Glomerular endothelial cell (primary cell): ENCODE data around the gene ADARB1. TPM values are rescaled to one million over a fixed set of nuclear protein-coding genes. Genes with fewer than 3 reads are reported as not detected.

ENCODE experiments used
- DNase-seq: peaks from one replicate; pipeline ENCODE4 v3.0.0-alpha.2; 2011; ENCODE audit warnings: low read depth, low spot score; ENCODE audit errors: extremely low read depth
- total RNA-seq: library from RNA; depleted of rRNA; stranded (reverse); fragments of >200 nt; gene quantifications from 2 replicates; pipeline ENCODE4 v1.2.3, GENCODE V29; 2015

ADARB1 gene
- total RNA-seq, 1 donor from 2014 or later: 29.8 TPM

- no peak for DNase-seq
Measured at GRCh38 chr21:45146801-45147200, 72.4 kb downstream of the ADARB1 start.

- DNase-seq: no peak
Measured at GRCh38 chr21:45147473-45148315, 73.3 kb downstream of the ADARB1 start.

DNA sequence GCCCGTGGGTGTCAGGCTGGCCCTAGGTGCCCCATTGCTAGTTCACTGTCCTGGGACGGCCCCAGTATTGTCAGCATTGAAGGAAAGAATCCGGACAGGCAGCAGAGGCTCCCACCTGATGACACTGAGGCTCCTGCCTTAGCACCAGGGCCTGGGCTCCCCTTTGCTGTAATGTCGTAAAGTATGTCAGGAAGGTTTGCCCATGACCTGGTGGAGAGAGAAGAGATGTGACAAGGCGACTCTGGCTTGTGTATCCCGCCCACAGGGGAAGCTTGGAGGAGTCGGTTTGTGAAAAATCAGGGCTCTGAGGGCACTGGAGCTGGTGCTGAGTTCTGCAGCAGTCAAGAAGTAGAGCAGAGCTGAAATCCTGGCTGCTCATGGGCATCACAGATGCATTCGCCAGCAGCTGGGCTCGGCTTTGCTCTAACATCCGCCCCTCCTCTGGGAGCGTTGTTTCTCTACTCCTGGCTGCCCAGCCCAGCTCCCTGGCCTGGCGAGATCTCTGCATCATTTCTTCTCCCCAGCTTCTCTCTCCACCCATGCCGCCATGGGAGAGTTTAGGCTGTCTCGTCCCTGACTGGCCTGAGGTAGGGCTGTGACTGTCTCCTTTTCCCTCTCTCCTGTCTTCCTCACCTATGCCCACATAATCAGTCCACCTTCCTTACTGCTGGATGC is 74.1 kb downstream of the ADARB1 start:
- no peak for DNase-seq

DNA sequence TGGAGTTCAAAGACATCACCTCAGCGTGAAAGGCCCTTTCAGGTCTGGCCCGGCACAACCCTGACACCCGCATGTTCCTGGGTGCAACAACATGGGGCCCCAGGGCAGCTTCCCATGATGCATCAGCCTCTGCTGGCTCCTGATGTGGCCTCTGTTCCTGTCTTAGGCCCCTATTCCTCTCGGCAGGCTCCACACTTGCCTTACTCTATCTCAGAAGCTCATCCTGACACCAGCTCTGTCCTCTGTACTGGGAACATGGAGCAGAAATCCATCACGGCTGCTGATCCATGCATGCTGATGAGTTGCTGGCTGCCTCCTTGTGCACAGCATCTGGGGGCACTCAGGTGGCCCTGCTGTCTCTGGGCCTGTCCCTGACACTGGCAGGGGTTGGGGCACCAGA is 74.6 kb downstream of the ADARB1 start:
- no peak for DNase-seq

- no peak for DNase-seq
Measured at GRCh38 chr21:45150638-45151131, 76.3 kb downstream of the ADARB1 start.

- DNase-seq: no peak
Measured at GRCh38 chr21:45151445-45152160, 77.2 kb downstream of the ADARB1 start.

DNA sequence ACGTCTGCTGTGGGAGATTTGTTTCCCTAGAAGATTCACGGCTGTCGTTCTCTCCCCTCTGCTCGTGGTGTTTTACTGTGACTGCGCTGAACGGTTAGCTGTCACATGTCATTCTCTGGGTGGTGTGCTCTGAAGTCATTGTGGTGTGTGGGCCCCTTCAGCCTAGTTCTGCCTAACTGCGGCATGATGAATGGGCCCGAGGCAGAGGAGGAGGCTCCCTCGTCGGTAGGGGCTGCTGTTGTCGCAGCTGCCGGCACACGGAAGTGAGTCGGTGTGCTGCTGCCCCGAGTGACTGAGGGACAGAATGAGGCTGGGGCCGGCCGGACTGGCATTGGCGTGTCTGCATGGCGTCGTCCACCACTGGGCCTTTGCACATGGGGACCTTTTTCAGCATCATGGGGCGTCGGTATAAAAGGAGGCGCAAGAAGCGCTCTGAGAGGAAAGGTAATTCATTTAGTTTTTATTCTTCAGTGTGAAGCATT is 77.9 kb downstream of the ADARB1 start:
- DNase-seq: no peak

GRCh38 chr21:45153358-45154318 is 79.3 kb downstream of the ADARB1 start:
- DNase-seq: no peak

GRCh38 chr21:45154511-45155508 is 80.4 kb downstream of the ADARB1 start:
- no peak for DNase-seq

DNA sequence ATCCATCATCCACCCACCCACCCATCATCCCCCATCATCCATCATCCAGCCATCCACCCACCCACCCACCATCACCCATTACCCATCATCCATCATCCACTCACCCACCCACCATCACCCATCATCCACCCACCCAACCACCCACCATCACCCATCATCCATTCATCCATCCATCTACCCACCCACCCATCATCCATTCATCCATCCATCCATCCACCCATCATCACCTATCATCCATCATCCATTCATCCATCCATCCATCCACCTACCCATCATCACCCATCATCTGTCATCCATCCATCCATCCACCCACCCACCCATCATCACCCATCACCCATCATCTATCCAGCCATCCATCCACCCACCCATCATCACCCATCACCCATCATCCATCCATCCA is 81.5 kb downstream of the ADARB1 start:
- DNase-seq: no peak

DNA sequence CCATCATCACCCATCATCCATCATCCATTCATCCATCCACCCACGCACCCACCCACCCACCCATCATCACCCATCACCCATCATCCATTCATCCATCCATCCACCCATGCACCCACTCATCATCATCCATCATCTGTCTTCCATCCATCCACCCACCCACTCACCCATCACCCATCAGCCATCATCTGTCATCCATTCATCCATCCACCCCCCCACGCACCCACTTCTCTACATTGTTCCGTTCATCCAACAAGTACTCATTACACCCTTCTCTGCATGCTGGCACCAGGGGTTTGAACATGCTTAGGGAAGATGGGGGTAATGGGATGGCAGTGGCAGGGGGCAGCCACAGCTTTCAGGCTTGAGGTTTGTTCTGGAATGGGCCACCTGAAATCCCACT is 82.1 kb downstream of the ADARB1 start:
- no peak for DNase-seq

DNA sequence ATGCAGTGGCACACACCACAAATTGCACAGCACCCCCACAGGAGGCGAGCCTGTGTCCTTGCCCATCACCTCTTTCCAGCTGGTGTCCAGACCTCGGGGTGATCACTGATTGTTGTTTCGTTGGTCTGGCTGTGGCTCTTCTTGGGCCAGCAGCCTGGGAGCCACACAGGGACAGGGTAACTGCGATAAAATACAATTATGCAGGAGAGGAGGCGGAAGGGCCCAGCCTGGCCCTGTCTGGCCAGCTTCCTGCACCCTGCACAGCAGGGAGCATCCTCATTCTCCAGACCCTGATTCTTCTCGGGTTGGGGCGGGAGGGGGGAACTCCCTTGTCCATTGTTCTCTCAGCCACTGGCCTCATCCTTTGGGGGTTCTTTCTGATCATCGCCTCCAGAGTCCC is 83.6 kb downstream of the ADARB1 start:
- DNase-seq: no peak

GRCh38 chr21:45158491-45159423 is 84.4 kb downstream of the ADARB1 start:
- DNase-seq: no peak

GRCh38 chr21:45160198-45160597 is 85.8 kb downstream of the ADARB1 start:
- no peak for DNase-seq

DNA sequence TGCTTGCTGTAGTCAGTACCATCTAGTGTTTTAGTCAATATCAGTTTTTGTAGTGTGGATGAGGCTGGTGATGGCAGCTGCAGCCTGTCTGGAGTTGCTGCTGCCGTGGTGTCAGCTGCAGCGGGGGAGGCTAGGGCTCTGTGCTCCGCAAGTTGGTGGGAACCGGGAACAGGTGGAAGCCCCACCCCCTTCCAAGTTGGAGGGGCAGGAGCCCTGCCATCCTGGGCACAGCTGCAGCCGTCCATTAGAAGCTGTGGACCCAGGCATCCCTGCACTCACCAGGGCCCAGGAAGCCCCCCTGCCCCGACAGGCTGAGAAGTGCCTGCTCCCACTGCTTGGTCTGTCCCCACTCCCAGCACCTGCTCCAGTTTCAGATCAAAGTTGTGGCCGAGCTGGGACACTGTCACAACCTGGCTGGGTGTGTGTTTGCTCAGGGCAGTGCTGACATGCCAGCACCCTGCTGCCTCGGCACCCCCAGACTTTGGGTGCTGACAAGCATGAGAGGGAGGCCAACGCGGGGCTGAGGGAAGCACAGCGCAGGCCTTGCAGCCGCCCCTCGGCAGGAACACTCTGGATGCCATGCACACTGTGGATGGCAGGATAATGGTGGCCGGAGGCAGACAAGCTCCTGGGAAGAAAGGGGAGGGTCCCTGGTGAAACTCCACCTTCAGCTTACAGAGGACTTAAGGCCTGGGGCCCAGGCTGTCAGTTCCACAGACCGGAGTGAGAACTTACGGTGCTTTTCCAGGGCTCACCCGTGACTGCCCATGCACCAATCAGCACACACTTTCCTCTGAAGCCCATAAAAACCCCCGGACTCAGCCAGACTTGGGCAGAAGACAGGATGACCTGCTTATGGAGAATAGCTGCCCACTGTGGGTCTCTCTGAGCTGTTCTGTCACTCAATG is 86.9 kb downstream of the ADARB1 start:
- DNase-seq: no peak

GRCh38 chr21:45162115-45162514 is 87.7 kb downstream of the ADARB1 start:
- no peak for DNase-seq

DNA sequence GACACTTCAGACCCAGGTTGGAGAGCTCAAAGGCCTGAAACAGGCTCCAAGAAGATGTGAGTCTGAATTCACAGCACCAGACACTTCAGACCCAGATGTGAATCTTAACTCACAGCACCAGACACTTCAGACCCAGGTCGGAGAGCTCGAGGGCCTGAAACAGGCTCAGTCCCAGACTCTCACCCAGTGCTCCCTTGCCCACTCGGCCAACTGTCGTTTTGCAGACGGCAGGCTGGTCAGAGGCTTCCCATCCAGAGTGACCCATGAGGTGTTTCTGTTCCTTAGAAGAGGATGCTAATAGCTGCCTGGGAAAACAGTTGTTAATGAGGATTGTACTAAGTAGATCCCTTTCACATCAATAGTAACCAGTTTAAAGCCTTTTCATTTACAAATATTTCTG is 88.4 kb downstream of the ADARB1 start:
- no peak for DNase-seq
